Activated CD4-positive, alpha-beta T cell treated with anti-CD3 and anti-CD28 coated beads, Interleukin-2, Interleukin-4, amounts not matched to agents 100 ng/mL and 50 ng/mL, durations not matched to agents 16 hours and 8 hours (primary cell): ENCODE measurements around the gene TNFRSF9.

Experiments used
- DNase-seq: peaks from one replicate; pipeline ENCODE4 v3.0.0-alpha.2; 2020; ENCODE audit warnings: low spot score

The TNFRSF9 gene

DNA sequence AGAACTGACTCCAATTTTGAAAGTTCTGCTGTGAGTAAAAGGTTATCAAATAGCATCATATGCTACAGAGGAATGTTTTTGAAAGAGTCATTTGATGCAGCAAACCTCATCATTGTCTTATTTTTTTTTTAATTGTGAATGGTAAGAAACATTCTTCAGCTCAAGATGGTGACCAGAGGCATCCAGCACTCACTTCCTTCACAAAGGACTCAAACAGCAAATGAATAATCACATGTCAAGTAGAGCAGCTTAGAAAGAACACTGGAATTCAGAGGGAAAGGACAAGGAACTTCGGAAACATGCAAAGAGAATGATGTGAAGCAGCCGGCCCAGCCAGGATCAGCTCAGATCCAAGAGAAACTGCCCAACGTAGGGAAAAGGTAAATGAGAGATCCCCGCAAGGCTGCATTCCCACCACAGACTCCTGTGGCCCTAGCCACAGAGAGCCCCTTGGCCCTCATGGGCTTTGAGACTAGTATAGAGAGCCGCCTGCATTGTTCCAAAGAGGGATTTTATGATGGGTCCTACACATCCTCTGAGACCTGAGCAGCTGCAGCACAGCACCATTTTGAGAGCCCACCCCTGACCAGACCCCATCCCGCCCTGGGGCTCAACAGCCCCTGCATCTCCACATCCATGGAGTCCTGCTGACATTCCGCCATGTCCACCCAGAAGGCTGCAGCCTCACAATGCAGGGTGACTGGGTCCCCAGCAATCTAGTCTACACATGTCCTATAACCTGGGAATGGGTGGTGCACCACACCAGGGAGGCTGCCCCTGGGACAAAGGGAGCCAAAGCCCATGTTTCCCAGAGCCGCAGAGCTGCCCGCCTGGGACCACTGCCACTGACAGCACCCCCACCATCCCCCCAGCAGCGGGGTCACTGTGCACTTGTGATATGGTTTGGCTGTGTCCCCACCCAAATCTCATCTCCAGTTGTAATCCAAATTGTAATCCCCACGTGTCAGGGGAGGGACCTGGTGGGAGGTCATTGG is 66.5 kb downstream of the TNFRSF9 start:
- DNase-seq, result no peak

DNA sequence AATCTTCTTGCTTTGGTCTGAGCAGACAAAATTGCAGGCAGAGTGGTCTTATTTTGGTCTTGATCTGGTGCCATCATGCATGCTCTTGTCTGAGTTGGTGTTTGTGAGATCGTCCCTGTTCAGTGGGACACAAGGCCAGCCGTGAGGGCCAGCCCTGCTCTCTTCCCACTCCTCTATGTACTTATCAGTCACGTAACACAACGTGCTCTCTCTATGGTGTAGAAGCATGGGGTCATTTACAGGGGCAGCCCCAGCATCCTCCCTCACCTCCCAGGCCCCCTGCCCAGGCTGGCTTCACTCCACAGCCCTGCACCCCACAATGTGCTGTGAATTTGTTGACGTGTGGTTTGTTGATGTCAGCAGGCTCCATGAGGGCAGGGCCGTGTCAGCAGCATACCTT is 69.5 kb downstream of the TNFRSF9 start:
- DNase-seq, result no peak

DNA sequence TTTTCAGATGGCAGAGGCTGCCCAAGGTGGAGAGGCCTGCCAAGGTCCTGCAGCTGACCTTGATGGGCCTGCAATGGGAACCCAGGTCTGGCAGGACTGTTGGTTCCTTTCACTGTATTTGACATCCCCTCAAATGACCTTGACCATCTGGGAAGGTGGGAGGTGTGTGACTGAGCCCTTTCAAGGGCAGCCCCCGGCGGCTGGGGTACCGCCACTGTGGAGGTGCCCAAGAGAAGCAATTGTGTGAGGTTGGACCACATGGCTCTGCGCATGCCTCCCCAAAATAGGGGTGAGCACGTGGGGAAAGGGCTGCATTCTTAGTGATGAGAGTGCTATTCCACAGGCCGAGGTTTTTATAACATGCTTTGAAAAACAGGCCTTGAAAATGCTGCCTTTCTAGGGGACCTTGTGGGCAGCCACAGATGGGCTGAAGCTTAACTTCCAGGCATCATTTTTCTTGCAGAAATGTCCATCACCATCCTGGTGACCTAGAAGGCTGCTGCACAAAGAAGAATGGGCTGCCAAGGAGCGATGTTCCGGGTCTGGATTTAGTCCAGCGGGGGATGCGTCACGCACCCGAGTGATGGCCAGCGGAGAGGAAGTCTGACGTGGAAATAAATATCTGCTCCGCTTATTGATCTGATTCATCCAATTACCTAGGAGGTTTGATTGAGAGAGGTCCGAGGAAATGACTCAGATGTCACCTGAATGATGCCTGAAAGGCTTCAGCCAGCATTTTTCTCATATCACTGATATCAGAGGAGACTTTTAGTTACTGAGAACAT is 71.3 kb downstream of the TNFRSF9 start:
- no peak for DNase-seq

DNA sequence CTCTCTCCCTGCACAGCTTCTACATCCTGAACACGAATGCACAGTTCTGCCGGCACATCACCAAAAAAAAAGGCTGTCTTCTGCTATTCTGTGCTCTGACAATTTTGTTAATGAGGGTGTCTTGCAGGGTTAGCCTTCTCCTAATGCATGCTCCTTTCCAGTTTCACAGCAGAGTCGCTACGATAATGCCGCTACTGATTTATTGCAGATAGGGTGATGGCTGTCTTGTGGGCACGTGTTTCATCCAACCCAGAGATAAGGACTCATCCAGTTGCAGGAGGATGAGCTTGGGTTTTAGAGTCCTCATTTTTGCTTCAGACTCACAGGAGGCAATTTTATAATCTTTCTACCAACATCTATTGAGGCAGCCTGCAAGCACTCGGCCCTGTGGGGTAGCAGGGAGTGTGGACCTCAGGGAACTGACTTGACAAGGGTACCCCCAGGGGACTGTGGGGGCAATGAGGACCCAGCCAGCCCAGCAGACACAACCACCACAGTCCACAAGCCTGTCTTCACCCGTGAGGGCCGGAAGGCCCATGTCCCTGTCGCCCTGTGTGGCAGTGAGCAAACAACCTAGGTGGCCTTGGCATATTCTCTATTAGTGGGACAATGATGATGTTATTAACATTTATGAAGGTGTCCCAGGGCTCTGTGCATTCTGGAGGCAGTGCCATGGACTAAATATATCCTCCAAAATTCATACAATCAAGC is 72.4 kb downstream of the TNFRSF9 start:
- no peak for DNase-seq

DNA sequence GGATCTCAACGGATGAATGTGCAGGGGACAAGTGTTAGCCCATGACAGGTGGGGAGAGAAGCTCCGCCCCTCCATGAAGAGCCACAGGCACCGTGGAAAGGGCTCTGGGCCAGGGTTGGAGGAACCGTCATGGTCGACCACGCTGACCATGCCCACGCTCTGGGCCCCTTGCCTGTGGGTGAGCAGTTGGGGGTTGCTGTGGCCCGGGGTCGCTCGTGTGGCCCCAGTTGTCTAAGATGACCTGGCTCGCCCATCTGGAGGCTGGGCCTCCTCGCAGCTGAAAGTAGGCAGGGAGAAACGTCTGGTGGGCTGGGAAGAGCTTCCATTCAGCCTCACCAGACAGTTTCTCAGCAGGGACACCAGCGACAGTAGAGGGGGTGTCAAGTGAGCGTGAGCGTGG is 74.7 kb downstream of the TNFRSF9 start:
- DNase-seq, result no peak
